HG03039 (cell line): ENCODE measurements around the gene NR4A3.
A peak's percentile ranks its signal among the peaks of the same experiment; 100 is the strongest.

Experiments
- ATAC-seq: cut with Tn5 transposase; IDR thresholded peaks from one replicate; pipeline ENCODE4 v1.9.1; 2021; ENCODE audit warnings: mild to moderate bottlenecking, moderate library complexity; ENCODE audit not compliant: unreplicated experiment

NR4A3 gene

DNA sequence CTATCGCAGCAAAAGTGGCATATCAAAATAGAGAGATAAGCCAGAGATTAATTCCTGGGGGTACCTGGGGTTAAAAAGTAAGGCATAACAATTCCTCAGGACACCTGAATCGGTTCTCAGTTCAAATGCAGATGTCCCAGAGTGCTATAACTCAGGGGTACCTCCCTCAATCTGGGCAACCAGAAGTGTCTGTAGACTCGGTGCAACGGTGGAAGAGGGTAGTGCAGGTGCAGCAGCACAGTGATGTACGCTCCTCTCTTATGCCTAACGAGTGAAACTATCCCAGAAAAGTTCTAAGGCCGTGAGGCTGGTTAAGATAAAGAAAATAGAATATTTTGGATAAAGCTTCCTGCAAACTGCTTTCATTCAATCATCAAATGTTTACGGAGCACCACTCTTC lies 7.9 kb upstream of the NR4A3 start:
- no peak for ATAC-seq

GRCh38 chr9:99814359-99814758 lies 7.3 kb upstream of the NR4A3 start:
- no peak for ATAC-seq

- no peak for ATAC-seq
These were observed 5.3 kb upstream of the NR4A3 start for GRCh38 chr9:99816392-99816791.

DNA sequence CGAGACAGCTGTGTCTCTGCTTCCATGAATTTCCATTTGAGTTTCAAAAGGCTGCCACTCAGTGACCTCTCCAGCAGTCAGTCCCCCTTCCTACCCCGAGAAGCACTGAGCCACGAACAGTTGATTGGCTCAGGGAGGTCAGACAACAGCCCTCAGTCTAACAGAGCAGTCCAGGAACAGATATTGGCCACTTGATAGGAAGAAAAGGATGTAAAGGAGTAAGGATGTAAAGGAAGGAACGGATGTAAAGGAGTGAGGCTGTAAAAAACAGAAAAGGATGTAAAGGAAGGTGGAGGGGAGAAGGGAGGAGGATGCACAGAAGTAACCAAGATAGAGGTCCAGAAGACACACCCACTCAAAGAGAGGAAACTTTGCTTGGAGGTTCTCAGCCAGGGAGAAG lies 3.2 kb upstream of the NR4A3 start:
- ATAC-seq = no peak

- peak; percentile 53 for ATAC-seq
These were observed 2.4 kb upstream of the NR4A3 start for GRCh38 chr9:99819123-99819855.

- peak; percentile 40 for ATAC-seq
These were observed 1.6 kb upstream of the NR4A3 start for GRCh38 chr9:99819856-99820684.

GRCh38 chr9:99820685-99821395 lies 845 bp upstream of the NR4A3 start:
- ATAC-seq = no peak

DNA sequence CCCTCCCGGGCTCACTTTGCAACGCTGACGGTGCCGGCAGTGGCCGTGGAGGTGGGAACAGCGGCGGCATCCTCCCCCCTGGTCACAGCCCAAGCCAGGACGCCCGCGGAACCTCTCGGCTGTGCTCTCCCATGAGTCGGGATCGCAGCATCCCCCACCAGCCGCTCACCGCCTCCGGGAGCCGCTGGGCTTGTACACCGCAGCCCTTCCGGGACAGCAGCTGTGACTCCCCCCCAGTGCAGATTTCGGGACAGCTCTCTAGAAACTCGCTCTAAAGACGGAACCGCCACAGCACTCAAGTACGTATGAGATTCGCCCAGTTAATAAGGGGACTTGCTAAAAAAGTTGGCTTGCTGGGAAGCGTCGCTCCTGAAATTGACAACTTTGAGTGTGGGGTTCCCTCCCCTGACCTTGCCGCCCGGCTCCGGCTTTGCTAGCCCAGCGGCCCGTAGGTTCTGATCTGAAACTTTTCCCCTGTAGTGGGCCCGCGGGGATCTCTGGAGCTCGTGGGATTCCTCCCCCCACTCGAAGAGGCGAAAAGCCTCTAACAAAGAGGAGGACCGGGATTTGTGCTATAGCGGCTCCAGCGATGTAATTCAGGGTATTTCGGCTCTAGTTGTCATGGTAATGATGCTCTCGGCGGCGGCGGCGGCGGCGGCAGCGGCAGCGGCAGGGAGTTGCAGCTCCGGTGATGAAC lies 572 bp downstream of the NR4A3 start:
- no peak for ATAC-seq

DNA sequence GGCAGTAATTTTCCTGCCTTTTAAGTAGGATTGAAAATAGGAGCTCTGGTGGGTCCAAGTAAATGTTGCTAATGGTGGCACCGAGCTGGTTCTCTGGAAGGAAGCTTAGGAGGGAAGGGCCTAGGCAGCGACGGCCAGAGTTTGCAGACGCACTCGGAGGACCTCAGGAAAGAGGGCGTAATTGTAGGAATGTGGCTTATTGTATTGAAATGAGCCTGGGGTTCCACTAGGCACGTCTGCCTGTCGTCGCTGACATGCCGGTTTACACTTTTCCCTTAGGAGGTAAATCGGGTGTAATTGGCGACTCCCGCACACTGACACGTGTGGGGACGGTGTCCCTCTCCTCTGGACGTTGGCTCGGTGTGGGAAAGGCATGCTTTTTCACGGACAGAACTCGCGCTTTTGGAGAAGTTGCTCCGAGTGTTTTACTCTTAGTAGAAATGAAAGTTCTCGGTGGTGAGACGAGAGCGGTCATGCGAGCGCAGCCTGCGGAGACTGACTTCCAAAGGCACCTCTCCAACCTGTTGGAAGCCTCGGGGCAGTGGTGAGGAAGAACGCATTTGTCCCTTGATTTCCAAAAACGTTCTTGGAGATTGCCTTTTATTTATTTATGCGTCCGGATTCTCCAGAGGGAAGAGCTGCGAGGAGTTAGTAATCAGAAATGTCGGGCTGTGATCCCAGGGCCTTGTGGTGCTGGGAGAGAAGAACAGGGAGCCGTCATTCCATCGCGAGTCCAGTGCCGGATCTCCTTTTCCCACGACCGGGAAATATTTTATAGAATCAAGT lies 1.3 kb downstream of the NR4A3 start:
- ATAC-seq = no peak

DNA sequence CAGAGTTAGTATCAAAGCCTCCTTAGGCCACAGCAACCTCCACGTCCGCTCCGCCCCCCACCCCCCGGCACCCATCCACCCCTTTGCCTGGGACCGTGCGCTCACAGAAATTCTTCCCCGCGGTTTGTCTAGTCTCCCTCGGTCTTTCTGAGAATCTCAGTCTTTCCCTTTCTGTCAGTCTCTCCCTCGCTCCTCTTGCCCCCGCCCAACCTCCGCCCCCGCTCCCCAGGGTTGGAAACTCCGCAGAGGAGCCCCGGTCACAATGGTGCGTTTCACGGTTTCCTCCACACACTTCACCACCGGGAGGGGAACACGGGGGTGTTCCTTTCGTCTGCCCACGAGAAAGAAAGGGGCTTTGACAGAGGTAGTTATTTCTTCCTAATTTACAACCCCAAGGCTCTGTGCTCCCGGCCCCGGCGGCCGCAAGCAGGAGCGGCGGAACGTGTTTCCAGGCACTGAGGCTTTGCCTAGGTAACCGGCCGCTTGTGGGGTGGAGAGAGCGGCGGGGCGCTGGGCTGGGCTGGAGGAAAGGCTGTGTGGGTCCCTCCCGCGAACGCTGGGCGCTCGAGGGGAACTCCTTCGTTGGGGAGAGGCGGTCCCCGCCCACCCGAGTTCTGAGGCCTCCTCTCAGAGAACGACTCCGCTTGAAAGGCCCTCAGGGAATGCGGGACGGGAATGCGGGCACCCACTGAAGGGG lies 2.1 kb downstream of the NR4A3 start:
- no peak for ATAC-seq

DNA sequence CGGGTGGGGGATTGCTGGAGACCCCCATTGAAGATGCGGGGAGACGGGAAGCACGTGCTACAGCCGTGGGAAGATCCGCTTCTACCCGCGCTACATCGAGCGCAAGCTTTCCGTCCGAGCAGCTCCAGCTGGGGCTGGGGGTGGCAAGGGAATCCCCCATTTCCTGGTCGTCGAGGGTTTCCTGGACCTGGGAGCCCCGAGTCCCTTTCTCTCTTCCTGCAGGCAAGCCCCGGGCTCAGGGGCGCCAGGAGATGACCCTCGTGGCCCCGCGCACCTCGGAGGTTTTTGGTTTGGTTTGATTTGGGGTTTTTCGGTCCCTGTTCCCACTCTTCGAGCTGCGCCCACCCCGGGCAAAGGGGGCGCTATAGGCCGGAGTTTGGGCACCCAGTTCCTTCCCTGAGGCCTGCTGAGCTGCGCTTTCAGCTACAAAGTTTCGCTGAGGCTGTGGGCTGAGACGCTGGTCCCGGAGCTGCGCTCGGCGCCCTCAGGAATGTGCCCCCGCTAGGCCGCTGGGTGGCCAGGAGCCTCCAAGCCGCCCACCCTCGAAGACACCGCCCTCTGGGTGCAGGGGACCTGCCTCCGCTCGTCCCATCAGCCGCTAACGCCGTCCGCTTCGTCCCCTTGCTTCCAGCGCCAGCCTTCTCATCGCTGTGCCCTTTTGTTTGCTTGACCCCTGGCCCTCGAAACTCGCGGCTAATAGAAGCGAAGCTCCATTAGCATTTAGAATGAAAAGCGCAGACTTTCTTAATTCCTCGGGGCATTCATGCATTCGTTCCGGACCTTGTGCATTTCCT lies 2.9 kb downstream of the NR4A3 start:
- ATAC-seq = no peak

- ATAC-seq = no peak
These were observed 3.7 kb downstream of the NR4A3 start for GRCh38 chr9:99825172-99826046.

DNA sequence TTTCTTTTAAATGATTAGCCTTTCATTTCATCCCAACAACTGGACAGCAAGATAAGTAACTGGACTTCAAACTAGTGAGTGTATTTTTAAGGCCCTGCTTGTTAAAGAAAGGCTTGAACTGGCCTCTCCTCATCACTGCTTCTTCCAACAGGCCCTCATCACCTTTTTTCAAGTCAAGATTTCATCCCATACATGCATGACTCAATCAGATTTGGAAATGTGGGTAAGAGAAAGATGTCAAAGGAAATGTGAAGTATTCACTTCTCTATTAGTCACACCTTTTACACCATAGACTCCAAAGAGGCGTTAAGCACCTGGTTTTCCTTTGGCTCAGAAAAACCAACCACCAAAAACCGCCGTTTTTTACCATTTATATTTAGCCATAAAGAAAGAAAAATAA lies 4.9 kb downstream of the NR4A3 start:
- ATAC-seq = no peak

GRCh38 chr9:99827244-99827643 lies 5.6 kb downstream of the NR4A3 start:
- ATAC-seq = no peak

- no peak for ATAC-seq
These were observed 6.3 kb downstream of the NR4A3 start for GRCh38 chr9:99828054-99828416.

DNA sequence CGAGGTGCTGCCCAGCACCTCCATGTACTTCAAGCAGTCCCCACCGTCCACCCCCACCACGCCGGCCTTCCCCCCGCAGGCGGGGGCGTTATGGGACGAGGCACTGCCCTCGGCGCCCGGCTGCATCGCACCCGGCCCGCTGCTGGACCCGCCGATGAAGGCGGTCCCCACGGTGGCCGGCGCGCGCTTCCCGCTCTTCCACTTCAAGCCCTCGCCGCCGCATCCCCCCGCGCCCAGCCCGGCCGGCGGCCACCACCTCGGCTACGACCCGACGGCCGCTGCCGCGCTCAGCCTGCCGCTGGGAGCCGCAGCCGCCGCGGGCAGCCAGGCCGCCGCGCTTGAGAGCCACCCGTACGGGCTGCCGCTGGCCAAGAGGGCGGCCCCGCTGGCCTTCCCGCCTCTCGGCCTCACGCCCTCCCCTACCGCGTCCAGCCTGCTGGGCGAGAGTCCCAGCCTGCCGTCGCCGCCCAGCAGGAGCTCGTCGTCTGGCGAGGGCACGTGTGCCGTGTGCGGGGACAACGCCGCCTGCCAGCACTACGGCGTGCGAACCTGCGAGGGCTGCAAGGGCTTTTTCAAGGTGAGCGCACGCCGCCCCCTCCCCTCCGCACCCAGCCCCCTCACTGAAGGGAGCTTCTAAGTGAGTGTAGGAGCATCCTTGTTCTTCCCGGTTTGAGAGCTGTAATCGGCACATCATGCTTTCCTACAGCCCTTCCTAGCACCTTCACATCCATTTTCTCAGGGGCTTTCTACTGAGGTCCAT lies 6.9 kb downstream of the NR4A3 start:
- ATAC-seq = no peak

DNA sequence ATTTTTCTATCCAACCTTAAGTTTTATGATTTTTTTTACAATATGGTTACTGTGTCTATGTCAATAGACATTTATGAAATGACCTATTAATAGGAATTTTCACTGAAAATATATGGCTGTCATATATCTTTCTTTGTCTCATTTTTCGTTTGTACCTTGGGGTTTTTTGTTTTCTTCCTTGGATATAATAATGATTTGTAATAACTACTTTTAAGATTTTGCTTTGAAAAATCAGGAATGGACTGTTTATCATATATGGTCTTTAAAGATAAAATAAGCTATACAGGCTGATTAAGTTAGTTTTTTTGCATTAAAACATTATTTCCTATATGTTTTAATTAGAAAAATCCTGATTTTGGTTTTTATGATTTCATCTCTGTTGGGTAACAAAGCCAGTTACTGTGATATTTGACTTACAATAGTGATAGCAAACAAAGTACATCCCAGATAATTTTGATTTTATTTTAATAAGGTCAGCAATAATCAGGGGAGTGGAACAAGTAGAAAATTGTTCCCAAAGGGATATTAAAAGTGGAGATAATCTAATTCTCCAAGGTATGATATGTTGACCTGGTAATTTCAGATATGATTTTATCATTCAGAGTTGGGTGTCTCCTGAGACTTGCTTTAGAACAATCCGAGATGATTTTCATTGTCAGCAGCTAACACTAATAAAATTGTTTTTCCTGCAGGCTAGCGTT lies 10.3 kb downstream of the NR4A3 start:
- no peak for ATAC-seq
